RWPE2 (cell line): ENCODE measurements around the gene KIAA1755.

ENCODE experiments used
- ATAC-seq: fragments of 200-7000 bp; cut with Tn5 transposase; 3 replicates; pipeline ENCODE4 v1.9.1; 2021; ENCODE audit warnings: low read depth
- DNase-seq: peaks from one replicate; pipeline ENCODE4 v3.0.0-alpha.2; 2020; ENCODE audit warnings: low spot score
- H3K27ac ChIP-seq: fragments of 450-650 bp; 2 replicates; pipeline ENCODE4 v1.5.1; 2017; ENCODE audit warnings: mild to moderate bottlenecking; ENCODE audit not compliant: poor library complexity, severe bottlenecking
- H3K27me3 ChIP-seq: fragments of 250-450 bp; sonication (Bioruptor Pico); 2 replicates; pipeline ENCODE4 v1.5.1; 2021; ENCODE audit warnings: mild to moderate bottlenecking, moderate library complexity; ENCODE audit not compliant: insufficient read depth, poor library complexity, severe bottlenecking
- H3K36me3 ChIP-seq: fragments of 250-450 bp; sonication (Bioruptor Pico); 2 replicates; pipeline ENCODE4 v1.5.1; 2020; ENCODE audit warnings: low read depth, mild to moderate bottlenecking, moderate library complexity
- H3K4me1 ChIP-seq: fragments of 250-450 bp; sonication (Bioruptor Pico); 2 replicates; pipeline ENCODE4 v1.5.1; 2021; ENCODE audit warnings: mild to moderate bottlenecking, moderate library complexity; ENCODE audit not compliant: insufficient read depth, poor library complexity, severe bottlenecking
- H3K4me3 ChIP-seq: fragments of 250-450 bp; sonication (Bioruptor Pico); 2 replicates; pipeline ENCODE4 v1.5.1; 2021; ENCODE audit warnings: mild to moderate bottlenecking, moderate library complexity; ENCODE audit not compliant: severe bottlenecking
- H3K9me3 ChIP-seq: fragments of 250-450 bp; sonication (Bioruptor Pico); 2 replicates; pipeline ENCODE4 v1.5.1; 2021; ENCODE audit warnings: mild to moderate bottlenecking, moderate library complexity; ENCODE audit not compliant: severe bottlenecking
- TF ChIP-seq, protein P1 (sequence below): fragments of 450-650 bp; IDR thresholded peaks from one replicate; pipeline ENCODE4 v1.5.1; 2017; ENCODE audit warnings: mild to moderate bottlenecking, moderate library complexity; ENCODE audit not compliant: poor library complexity, severe bottlenecking

KIAA1755 gene

GRCh38 chr20:38221119-38221589 lies 39.4 kb downstream of the KIAA1755 start:
- no peaks in the 10 kb centered on the region for H3K9me3 ChIP-seq
- DNase-seq (peak; percentile 91), ATAC-seq (peak; percentile 59)

DNA sequence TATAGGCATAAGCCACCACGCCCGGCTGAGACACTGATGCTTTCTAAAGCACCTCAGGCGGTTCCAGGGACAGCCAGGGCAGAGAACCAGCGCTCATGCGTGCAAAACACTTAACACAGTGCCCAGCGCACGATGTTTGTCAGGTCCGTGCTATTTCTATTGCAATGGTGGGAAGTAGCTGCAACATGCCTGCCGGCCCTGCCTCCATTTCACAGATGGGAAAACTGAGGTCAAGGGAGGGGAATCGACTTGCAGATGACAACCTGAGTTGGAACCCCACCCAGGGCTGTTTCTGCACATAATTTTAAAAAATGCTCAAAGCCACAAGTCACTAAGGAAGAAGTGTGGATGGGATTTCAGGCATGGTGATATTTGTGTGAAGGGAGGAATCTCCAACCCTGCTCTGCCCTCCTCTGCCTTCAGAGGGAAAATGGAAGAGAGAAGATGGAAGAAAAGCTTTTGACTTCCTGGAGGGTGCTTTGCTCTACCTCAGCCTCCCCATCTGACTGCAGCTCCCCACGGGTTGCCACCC lies 39.9 kb downstream of the KIAA1755 start:
- peaks cover 21% of the 10 kb centered on the region for H3K4me1 ChIP-seq
- H3K27me3 ChIP-seq = no peaks in the 10 kb centered on the region
- peak; percentile 31; the same call in 2 of the 3 replicates for ATAC-seq
- H3K27ac ChIP-seq = peak overlapping the region; percentile 87
- TF ChIP-seq, protein P1, sequence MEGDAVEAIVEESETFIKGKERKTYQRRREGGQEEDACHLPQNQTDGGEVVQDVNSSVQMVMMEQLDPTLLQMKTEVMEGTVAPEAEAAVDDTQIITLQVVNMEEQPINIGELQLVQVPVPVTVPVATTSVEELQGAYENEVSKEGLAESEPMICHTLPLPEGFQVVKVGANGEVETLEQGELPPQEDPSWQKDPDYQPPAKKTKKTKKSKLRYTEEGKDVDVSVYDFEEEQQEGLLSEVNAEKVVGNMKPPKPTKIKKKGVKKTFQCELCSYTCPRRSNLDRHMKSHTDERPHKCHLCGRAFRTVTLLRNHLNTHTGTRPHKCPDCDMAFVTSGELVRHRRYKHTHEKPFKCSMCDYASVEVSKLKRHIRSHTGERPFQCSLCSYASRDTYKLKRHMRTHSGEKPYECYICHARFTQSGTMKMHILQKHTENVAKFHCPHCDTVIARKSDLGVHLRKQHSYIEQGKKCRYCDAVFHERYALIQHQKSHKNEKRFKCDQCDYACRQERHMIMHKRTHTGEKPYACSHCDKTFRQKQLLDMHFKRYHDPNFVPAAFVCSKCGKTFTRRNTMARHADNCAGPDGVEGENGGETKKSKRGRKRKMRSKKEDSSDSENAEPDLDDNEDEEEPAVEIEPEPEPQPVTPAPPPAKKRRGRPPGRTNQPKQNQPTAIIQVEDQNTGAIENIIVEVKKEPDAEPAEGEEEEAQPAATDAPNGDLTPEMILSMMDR = no peak
- H3K36me3 ChIP-seq = no peaks in the 10 kb centered on the region
- no peak overlapping the region for H3K4me3 ChIP-seq
- H3K9me3 ChIP-seq = no peaks in the 10 kb centered on the region
- DNase-seq = peak; percentile 77

More at GRCh38 chr20:38221119-38221589, 39.4 kb downstream of the KIAA1755 start:
- Histone ChIP-seq H3K4me1 (peaks cover 21% of the 10 kb centered on the region), H3K27me3 (no peaks in the 10 kb centered on the region), H3K4me3 (no peak overlapping the region), H3K36me3 (no peaks in the 10 kb centered on the region), H3K27ac (peak overlapping the region; percentile 87)
- TF ChIP-seq, protein P1 = peak; percentile 100

- Histone ChIP-seq H3K4me1 (peaks cover 21% of the 10 kb centered on the region), H3K4me3 (no peak overlapping the region), H3K9me3 (no peaks in the 10 kb centered on the region), H3K27me3 (no peaks in the 10 kb centered on the region), H3K27ac (peak overlapping the region; percentile 87), H3K36me3 (no peaks in the 10 kb centered on the region)
- no peak for ATAC-seq
- TF ChIP-seq, protein P1 = no peak
- DNase-seq = peak; percentile 80
These were observed 41.3 kb downstream of the KIAA1755 start for GRCh38 chr20:38219006-38219950.

DNA sequence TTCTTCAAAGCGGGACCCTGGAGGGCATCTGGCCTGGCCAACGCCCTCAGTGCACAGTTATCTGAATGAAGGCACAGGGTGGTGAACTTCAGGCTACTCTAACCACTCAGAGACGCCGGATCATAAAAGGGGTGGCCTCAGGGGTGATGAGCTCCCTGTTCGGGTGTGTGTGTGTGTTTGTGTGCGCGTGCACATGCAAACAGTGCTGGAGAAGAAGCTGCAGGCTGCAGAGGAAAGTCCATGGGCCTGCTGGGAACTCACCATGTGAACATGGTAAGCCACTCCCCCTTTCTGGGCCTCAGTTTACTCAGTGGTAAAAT lies 42.0 kb downstream of the KIAA1755 start:
- peak overlapping the region; percentile 87 for H3K27ac ChIP-seq
- no peak for ATAC-seq
- no peak for DNase-seq

More for the DNA sequence above, 42.0 kb downstream of the KIAA1755 start:
- Histone ChIP-seq H3K4me1 (peaks cover 21% of the 10 kb centered on the region), H3K9me3 (no peaks in the 10 kb centered on the region), H3K27me3 (no peaks in the 10 kb centered on the region), H3K4me3 (no peak overlapping the region), H3K36me3 (no peaks in the 10 kb centered on the region)
- TF ChIP-seq, protein P1 = no peak
